ENCODE measurements around the gene ROR2. TPM values are rescaled to one million over a fixed set of nuclear protein-coding genes. Genes with fewer than 3 reads are reported as not detected.

ROR2 gene
- total RNA-seq, 2 donors from 2014 or later: 37.2 to 43.9 TPM

GRCh38 chr9:91919621-91920020 is 30.4 kb downstream of the ROR2 start:
- no peak overlapping the region for H3K27ac ChIP-seq
- H3K36me3 ChIP-seq: no peaks in the 10 kb centered on the region
- TF ChIP-seq POLR2AphosphoS5 (IDR thresholded peaks at IDR 0.05) (no peak), POLR2A (IDR thresholded peaks at IDR 0.05) (no peak)
- TF ChIP-seq, protein P1, sequence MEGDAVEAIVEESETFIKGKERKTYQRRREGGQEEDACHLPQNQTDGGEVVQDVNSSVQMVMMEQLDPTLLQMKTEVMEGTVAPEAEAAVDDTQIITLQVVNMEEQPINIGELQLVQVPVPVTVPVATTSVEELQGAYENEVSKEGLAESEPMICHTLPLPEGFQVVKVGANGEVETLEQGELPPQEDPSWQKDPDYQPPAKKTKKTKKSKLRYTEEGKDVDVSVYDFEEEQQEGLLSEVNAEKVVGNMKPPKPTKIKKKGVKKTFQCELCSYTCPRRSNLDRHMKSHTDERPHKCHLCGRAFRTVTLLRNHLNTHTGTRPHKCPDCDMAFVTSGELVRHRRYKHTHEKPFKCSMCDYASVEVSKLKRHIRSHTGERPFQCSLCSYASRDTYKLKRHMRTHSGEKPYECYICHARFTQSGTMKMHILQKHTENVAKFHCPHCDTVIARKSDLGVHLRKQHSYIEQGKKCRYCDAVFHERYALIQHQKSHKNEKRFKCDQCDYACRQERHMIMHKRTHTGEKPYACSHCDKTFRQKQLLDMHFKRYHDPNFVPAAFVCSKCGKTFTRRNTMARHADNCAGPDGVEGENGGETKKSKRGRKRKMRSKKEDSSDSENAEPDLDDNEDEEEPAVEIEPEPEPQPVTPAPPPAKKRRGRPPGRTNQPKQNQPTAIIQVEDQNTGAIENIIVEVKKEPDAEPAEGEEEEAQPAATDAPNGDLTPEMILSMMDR (IDR thresholded peaks at IDR 0.05): no peak
- H3K27me3 ChIP-seq (replicated peaks; ENCODE audit: insufficient read depth): no peaks in the 10 kb centered on the region
- intact Hi-C loops (cut with DNase I): no loop called here
- WGBS: 86% methylated on average over 5 of the region's 5 CpGs
- H3K4me1 ChIP-seq (replicated peaks): no peaks in the 10 kb centered on the region
- H3K9me3 ChIP-seq: no peaks in the 10 kb centered on the region
- no peak overlapping the region for H3K4me3 ChIP-seq
- DNase-seq (ENCODE audit: low spot score): no peak

- H3K9me3 ChIP-seq: no peaks in the 10 kb centered on the region
- TF ChIP-seq, protein P1 (IDR thresholded peaks at IDR 0.05): no peak
- no peak for TF ChIP-seq POLR2AphosphoS5 (IDR thresholded peaks at IDR 0.05)
- TF ChIP-seq POLR2A (IDR thresholded peaks at IDR 0.05): no peak
- no peaks in the 10 kb centered on the region for H3K36me3 ChIP-seq
- DNase-seq (ENCODE audit: low spot score): no peak
- H3K4me1 ChIP-seq (replicated peaks): no peaks in the 10 kb centered on the region
- H3K27me3 ChIP-seq (replicated peaks; ENCODE audit: insufficient read depth): no peaks in the 10 kb centered on the region
- H3K27ac ChIP-seq: no peak overlapping the region
- 93% methylated on average over 7 of the region's 7 CpGs for WGBS
- no peak overlapping the region for H3K4me3 ChIP-seq
- intact Hi-C loops (cut with DNase I): no loop called here
These were observed 32.6 kb downstream of the ROR2 start for GRCh38 chr9:91917436-91917835.

- intact Hi-C loops (cut with DNase I): no loop called here
- no peak for DNase-seq (ENCODE audit: low spot score)
- no peaks in the 10 kb centered on the region for H3K9me3 ChIP-seq
- no peaks in the 10 kb centered on the region for H3K36me3 ChIP-seq
- WGBS: 77% methylated on average over 10 of the region's 10 CpGs
- no peak overlapping the region for H3K4me3 ChIP-seq
- H3K27ac ChIP-seq: no peak overlapping the region
- H3K27me3 ChIP-seq (replicated peaks; ENCODE audit: insufficient read depth): no peaks in the 10 kb centered on the region
- no peaks in the 10 kb centered on the region for H3K4me1 ChIP-seq (replicated peaks)
- TF ChIP-seq, protein P1 (IDR thresholded peaks at IDR 0.05): no peak
- TF ChIP-seq POLR2AphosphoS5 (IDR thresholded peaks at IDR 0.05): no peak
- TF ChIP-seq POLR2A (IDR thresholded peaks at IDR 0.05): no peak
These were observed 34.3 kb downstream of the ROR2 start for GRCh38 chr9:91915524-91916263.

DNA sequence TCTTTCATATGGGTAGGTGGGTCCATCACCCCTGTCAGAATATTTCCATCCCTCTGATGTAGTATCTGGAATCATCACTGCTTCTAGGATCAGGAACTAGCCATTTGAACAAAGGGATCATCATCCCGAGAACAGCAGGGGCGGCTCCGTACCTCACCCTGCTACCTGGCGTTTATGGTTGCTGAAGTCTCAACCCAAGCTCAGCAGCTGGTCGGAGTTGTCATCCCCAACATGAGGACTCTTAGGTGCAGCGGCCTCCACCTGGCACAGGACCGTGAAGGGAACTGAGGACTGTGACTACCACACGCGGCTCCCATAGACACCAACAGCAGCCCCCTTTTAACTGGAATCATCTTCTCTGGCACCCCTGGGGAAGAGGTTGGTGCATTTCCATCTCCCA is 35.1 kb downstream of the ROR2 start:
- H3K36me3 ChIP-seq: no peaks in the 10 kb centered on the region
- no peaks in the 10 kb centered on the region for H3K27me3 ChIP-seq (replicated peaks; ENCODE audit: insufficient read depth)
- no peak for TF ChIP-seq POLR2A (IDR thresholded peaks at IDR 0.05)
- TF ChIP-seq POLR2AphosphoS5 (IDR thresholded peaks at IDR 0.05): no peak
- TF ChIP-seq, protein P1 (IDR thresholded peaks at IDR 0.05): no peak
- WGBS: 96% methylated on average over 9 of the region's 9 CpGs
- no peak overlapping the region for H3K27ac ChIP-seq
- no peaks in the 10 kb centered on the region for H3K4me1 ChIP-seq (replicated peaks)
- no peaks in the 10 kb centered on the region for H3K9me3 ChIP-seq
- DNase-seq (ENCODE audit: low spot score): no peak
- H3K4me3 ChIP-seq: no peak overlapping the region
- intact Hi-C loops (cut with DNase I): no loop called here

DNA sequence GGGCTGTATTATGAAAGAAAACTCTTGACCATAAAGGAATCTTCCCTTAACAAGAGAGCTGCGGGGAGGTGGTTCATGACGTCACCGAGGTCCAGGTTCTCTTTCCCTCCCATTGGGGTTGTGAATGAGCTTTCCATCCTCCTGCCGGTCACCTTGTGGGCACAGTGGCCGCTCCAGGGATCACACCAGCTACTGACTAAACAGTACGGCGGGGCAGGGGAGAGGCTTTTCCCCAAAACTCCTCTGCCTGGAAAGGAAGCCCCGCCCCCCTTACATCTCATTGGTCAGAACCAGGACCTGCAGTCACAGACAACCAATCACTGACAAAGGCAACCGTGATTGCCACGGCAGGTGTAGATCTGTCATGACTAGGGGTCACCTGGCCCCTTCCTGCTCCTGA is 35.6 kb downstream of the ROR2 start:
- intact Hi-C loops (cut with DNase I): no loop called here
- no peaks in the 10 kb centered on the region for H3K36me3 ChIP-seq
- H3K4me1 ChIP-seq (replicated peaks): no peaks in the 10 kb centered on the region
- no peak for TF ChIP-seq POLR2A (IDR thresholded peaks at IDR 0.05)
- TF ChIP-seq, protein P1 (IDR thresholded peaks at IDR 0.05): no peak
- no peak for TF ChIP-seq POLR2AphosphoS5 (IDR thresholded peaks at IDR 0.05)
- no peak overlapping the region for H3K27ac ChIP-seq
- H3K9me3 ChIP-seq: no peaks in the 10 kb centered on the region
- 95% methylated on average over 10 of the region's 10 CpGs for WGBS
- H3K4me3 ChIP-seq: no peak overlapping the region
- DNase-seq (ENCODE audit: low spot score): no peak
- no peaks in the 10 kb centered on the region for H3K27me3 ChIP-seq (replicated peaks; ENCODE audit: insufficient read depth)
